Regular cardiac myocyte (primary cell): ENCODE measurements around the gene KCNMB3. TPM values are rescaled to one million over a fixed set of nuclear protein-coding genes. Genes with fewer than 3 reads are reported as not detected.

Source experiments
- total RNA-seq: library from RNA; depleted of rRNA; stranded (reverse); fragments of >200 nt; gene quantifications from 2 replicates; pipeline ENCODE4 v1.2.3, GENCODE V29; 2014

The KCNMB3 gene
- total RNA-seq, result 0.77 and 0.85 TPM in 2 replicates

GRCh38 chr3:179250803-179251476 lies at the start of gene KCNMB3:
Gene KCNMB3, minus strand, starts transcription at chr3:179251114. Its CDS starts 124 bp downstream, at chr3:179250990.

Other genes with a start within 250 kb of the KCNMB3 start
- gene ZMAT3, start 179.3 kb downstream of the KCNMB3 start, total RNA-seq, result 28.2 and 41.7 TPM in 2 replicates
- gene PIK3CA, start 102.8 kb downstream of the KCNMB3 start, total RNA-seq, result 29.7 and 32.1 TPM in 2 replicates
- gene ZNF639, start 71.9 kb upstream of the KCNMB3 start, total RNA-seq, result 36.6 and 42.4 TPM in 2 replicates
- gene MFN1, start 96.6 kb upstream of the KCNMB3 start, total RNA-seq, result 48.2 and 54.1 TPM in 2 replicates
- 78.4 and 104 TPM in 2 replicates for gene GNB4, start 200.4 kb upstream of the KCNMB3 start, total RNA-seq